ENCODE measurements around the gene ARF1.
"Not testable (repeated sequence)": the region's sequence is repeated elsewhere in the genome, so short reads cannot be mapped to it uniquely, and the experiment has no call there.

Gene ARF1

GRCh38 chr1:228104526-228105269 is 22.2 kb downstream of the ARF1 start:
- peak; percentile 32 for DNase-seq

- no peak for DNase-seq
These were observed 22.9 kb downstream of the ARF1 start for GRCh38 chr1:228105270-228105995.

DNA sequence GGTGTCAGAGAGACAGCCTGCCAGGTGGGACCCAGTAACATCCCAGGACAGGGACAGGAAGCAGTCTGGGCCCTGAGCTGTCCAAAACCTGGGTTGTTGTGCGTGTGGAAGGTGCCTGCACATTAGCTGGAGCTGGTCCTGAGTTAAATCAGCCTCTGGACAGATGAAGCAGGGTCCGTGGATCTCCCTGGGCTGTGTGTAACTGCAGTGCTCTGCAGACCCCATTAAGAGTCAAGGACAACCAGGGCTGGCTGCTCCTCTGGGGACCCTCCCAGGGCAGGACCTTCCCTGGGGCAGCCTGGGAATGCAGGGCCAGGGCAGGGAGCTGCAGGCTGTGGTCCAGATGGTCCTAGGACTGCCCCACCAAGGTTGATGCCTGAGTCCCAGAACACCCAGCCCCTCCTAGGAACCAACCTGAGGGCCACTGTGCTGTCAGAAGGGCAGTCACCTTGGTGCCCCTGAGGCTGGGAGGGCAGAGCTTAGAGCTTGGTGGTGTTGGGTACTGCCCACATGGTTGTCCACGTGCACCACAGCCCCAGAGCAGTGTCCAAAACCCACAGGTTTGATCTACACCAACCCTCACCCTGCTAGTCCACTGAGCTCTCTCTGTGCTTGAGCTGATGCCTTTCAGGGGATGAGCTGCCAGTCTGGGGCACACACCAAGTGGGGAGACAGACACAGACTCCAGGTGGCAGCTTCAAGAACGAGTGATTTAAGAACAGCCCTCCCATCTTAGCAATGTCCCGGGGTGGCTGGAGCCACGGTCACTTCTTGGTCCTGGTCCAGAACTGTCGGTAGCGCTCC is 23.7 kb downstream of the ARF1 start:
- no peak for DNase-seq

DNA sequence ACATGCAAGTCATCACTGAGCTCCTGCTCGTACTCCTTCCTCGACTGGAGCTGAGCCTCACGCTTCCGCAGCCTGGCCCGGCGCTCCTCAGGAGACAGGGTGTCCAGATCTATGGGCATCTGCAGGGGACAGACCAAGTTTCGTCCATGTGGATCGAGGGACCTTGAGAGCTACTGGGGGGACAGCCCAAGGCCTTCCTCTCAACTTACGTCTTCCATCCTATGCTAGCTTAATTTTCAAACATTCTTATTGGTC is 24.2 kb downstream of the ARF1 start:
- DNase-seq: no peak

DNA sequence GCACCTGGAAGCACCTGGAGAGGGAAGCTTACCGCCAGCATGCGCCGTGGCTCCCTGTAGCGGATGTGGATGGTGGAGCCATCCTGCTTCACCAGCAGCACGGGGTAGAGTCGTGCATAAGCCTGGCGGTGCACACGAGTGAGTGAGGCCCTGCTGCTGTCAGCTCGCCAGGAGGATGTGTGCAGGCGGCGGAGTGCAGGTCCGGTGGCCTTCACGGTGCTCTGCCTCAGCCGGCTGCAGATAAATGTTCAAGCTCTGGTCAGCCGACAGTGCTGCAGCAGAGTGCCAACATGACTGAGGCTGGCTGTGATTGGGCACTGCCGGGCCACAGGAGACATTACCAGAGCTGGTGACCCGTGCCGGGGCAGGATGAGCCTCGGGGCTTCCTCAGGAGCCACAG is 25.1 kb downstream of the ARF1 start:
- DNase-seq: no peak

DNA sequence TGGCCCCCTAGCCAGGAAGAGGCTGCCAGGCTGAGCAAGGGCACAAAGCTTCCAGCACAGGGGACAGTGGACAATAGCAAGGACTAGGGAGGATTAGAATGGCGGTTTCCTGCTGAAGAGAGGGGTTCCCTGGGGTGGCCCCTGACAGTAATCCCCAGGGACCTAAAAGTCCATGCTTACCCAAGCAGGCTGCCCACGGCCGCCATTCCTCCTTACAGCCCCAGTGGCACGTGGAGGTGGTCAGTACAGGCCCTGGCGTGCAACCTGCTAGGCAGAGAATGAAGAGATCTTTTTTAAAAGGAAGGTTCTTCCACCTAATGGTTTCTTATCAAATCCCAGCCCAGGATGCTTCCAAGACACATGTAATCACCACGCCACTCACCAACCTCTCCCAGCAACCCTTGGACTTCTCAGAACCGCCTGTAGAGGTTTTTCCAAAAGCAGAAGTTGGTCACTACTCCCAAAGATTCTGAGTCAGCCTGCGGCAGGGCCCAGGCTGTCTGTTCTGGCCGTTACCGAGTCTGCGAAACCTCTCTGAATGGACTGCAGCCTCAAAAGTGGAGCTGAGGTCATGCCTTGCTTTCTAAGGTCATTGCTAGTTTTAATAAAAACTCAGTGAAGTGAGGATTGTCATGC is 25.7 kb downstream of the ARF1 start:
- DNase-seq: no peak

GRCh38 chr1:228108742-228109072 is 26.2 kb downstream of the ARF1 start:
- peak; percentile 40 for DNase-seq

GRCh38 chr1:228109073-228109961 is 26.8 kb downstream of the ARF1 start, which contains the start of gene MRPL55:
Gene MRPL55, minus strand, starts transcription at chr1:228109299. Its CDS starts 1,039 bp downstream, at chr1:228108260.
- peak; percentile 99 for DNase-seq

DNA sequence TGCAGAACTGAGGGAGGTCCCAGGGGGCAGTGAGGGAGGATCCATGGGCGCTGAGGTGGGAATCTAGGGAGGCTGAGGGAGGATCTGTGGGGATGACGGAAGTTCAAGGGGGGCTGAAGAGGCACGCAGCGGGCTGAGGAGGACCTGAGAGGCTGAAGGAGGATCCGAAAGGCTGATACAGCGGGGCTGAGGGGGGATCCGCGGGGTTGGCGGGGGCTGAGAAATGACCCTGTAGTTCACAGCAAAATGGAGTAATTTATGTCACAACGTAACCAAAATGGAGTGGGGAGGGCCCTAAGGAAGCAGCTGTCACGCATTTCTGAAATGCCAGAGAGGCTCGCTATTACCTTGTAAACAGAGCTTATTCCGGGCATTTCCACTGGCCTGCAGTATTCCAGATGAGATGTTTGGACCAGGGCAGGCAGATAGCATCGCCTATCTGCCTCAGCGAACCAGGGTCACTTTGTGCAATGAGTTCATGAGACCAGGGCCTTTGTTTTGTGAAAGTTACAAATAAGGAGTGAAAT is 27.5 kb downstream of the ARF1 start:
- DNase-seq: peak; percentile 65

DNA sequence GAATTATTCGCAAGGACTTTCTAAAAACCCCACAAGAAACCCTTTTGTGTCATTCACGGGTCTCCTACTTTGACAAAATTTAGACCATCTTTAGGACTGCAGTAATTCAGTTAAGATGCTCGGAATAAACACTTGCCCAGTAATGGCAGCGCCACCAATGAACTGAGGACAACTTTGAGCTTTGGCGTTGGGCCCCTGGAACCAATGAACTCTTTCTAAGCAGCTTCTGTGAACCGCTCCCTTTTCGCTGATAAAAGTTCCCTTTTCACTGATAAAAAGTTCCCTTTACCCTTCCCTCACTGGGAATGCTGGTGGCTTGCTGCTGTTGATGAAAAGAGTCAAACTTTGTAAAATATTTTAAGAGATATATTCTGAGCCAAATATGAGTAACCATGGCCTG is 28.0 kb downstream of the ARF1 start:
- no peak for DNase-seq

DNA sequence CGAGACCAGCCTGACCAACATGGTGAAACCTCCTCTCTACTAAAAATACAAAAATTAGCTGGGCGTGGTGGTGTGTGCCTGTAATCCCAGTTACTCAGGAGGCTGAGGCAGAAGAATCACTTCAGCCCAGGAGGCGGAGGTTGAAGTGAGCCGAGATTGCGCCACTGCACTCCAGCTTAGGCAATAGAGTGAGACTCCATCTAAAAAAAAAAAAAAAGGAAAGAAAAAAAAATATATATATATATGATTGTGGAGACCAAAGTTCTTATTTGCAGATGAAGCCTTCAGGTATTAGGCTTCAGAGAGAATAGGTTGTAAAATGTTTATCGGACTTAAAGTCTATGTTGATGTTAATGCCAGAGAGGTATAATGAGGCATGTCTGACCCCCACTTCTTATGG is 28.8 kb downstream of the ARF1 start:
- not testable (repeated sequence) for DNase-seq

GRCh38 chr1:228112167-228112566 is 29.7 kb downstream of the ARF1 start:
- DNase-seq: no peak

DNA sequence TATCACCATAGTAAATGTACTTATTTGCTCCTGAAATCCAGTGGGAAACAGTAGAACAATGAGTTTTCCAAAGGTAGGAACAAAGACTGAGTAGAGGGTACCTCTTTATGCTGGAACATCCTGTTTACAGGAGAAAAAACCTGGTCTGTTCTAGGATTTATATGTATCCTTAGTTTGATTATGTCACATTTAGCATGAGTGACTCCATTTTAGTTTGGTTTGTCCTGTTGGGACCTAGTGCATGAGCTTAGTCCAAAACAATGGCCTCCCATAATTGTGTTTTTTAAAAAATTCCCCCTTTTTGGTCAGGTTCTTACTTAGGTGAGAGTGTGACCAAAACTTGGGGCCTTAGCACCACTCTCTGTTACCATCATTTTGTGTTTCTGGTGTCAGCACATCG is 30.1 kb downstream of the ARF1 start:
- no peak for DNase-seq

DNA sequence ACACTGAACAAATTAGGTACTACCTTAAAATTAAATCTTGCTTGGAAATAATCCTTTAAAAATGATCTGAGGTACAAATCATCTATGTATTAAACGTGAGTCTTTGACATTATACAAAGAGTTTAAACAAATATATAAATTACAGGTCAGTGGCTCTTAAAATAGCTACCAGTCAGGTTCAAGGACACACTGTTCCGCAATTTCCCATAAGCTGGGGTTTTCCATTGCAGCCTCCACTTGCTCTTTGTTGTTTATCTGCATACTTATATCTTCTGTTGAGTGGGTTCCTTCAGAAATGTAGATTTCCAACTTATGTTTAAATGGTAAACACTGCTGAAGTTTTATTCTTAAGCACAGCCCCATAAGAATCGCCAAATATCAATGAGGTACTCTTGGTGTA is 32.3 kb downstream of the ARF1 start:
- no peak for DNase-seq

GRCh38 chr1:228117335-228117734 is 34.8 kb downstream of the ARF1 start:
- no peak for DNase-seq

DNA sequence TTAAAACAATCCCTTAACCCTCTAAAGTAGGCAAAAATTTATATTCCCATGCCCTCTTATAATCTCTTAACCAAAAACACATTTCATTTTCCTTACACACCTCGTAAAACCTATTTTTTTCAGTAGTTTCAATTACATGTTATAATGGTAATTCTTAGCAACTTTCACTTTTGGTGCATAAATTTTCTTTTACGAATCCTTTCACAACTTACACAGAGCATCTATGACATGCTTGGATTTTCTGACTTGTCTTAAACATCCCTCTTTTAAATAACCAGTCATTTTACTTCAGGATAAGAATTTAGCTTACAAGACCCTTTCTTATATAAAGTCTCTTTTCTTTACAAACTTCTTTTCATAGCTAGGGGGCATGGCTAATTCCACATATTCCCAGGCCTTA is 35.5 kb downstream of the ARF1 start:
- DNase-seq: peak; percentile 30

GRCh38 chr1:228120351-228120750 is 37.8 kb downstream of the ARF1 start:
- no peak for DNase-seq

- DNase-seq: no peak
These were observed 38.5 kb downstream of the ARF1 start for GRCh38 chr1:228120857-228121489.

- DNase-seq: no peak
These were observed 40.5 kb downstream of the ARF1 start for GRCh38 chr1:228122921-228123441.

GRCh38 chr1:228123505-228123904 is 41.0 kb downstream of the ARF1 start:
- DNase-seq: no peak

GRCh38 chr1:228125185-228125584 is 42.7 kb downstream of the ARF1 start:
- DNase-seq: no peak

Data from DMS53 (cell line).